WTC11 (cell line): Measurements from ENCODE around the gene NPR3.

Experiments used
- ATF6 ChIP-seq: sonication (generic); formaldehyde crosslinking; IDR thresholded peaks from 2 replicates; pipeline ENCODE4 v1.8.1; 2023; ENCODE audit warnings: mild to moderate bottlenecking, missing genetic modification reagents
- CTCF ChIP-seq: fragments of 200-600 bp; IDR thresholded peaks from 2 replicates; pipeline ENCODE4 v1.8.0; 2022; ENCODE audit warnings: antibody characterized with exemption
- ERG ChIP-seq: fragments of 250-450 bp; sonication (Bioruptor Pico); IDR thresholded peaks from 2 replicates; pipeline ENCODE4 v1.8.0; 2021; ENCODE audit warnings: mild to moderate bottlenecking
- FOXJ3 ChIP-seq: sonication (generic); formaldehyde crosslinking; IDR thresholded peaks from 2 replicates; pipeline ENCODE4 v1.9.0; 2021; ENCODE audit warnings: missing genetic modification reagents, mild to moderate bottlenecking, borderline replicate concordance
- FOXP4 ChIP-seq: sonication (generic); formaldehyde crosslinking; IDR thresholded peaks from 2 replicates; pipeline ENCODE4 v1.8.0; 2022; ENCODE audit warnings: mild to moderate bottlenecking, missing genetic modification reagents
- HMGA2 ChIP-seq: fragments of 250-450 bp; sonication (Bioruptor Pico); IDR thresholded peaks from 2 replicates; pipeline ENCODE4 v1.4.0; 2021; ENCODE audit warnings: mild to moderate bottlenecking, moderate library complexity
- JUN ChIP-seq: sonication (generic); formaldehyde crosslinking; IDR thresholded peaks from 2 replicates; pipeline ENCODE4 v1.8.0; 2023; ENCODE audit warnings: mild to moderate bottlenecking, missing genetic modification reagents
- NFYB ChIP-seq: sonication (generic); formaldehyde crosslinking; conservative IDR thresholded peaks from 2 replicates; pipeline ENCODE4 v1.8.0; 2022; ENCODE audit warnings: low read depth, missing genetic modification reagents
- NR2C2 ChIP-seq: sonication (generic); formaldehyde crosslinking; IDR thresholded peaks from 2 replicates; pipeline ENCODE4 v1.8.0; 2022; ENCODE audit warnings: mild to moderate bottlenecking, missing genetic modification reagents
- NR3C1 ChIP-seq: sonication (generic); formaldehyde crosslinking; conservative IDR thresholded peaks from 2 replicates; pipeline ENCODE4 v1.8.1; 2023; ENCODE audit warnings: low read depth, mild to moderate bottlenecking, missing genetic modification reagents
- RELA ChIP-seq: sonication (generic); formaldehyde crosslinking; IDR thresholded peaks from 2 replicates; pipeline ENCODE4 v1.8.1; 2022; ENCODE audit warnings: missing genetic modification reagents, mild to moderate bottlenecking, borderline replicate concordance
- ZNF121 ChIP-seq: sonication (generic); formaldehyde crosslinking; IDR thresholded peaks from 2 replicates; pipeline ENCODE4 v1.8.0; 2023; ENCODE audit warnings: missing genetic modification reagents

- TF ChIP-seq RELA (CRISPR knock-in tag) (no peak), CTCF (no peak), ERG (CRISPR knock-in tag) (no peak), ATF6 (CRISPR knock-in tag) (no peak), FOXP4 (CRISPR knock-in tag) (no peak), NR3C1 (CRISPR knock-in tag) (no peak), NFYB (CRISPR knock-in tag) (no peak), JUN (no peak), ZNF121 (no peak), NR2C2 (CRISPR knock-in tag) (no peak), FOXJ3 (CRISPR knock-in tag) (no peak), HMGA2 (CRISPR knock-in tag) (no peak)
Measured at GRCh38 chr5:32794086-32794485, 83.0 kb downstream of the NPR3 start.
